ENCODE results near the gene KDM4C. TPM values are rescaled to one million over a fixed set of nuclear protein-coding genes. Genes with fewer than 3 reads are reported as not detected.

KDM4C gene
- total and polyA plus RNA-seq, 2 of the 13 experiments (the other 11 are each of a cell fraction or from before 2014, with no cell fraction given), result 19.4 to 23.6 TPM

GRCh38 chr9:6715755-6716643 is 41.8 kb upstream of the KDM4C start (continued):
- no peak for TF ChIP-seq ZNF280B (CRISPR knock-in tag; IDR thresholded peaks at IDR 0.05; ENCODE audit: borderline replicate concordance)
- peak; percentile 56; the same call in 1 of the 2 replicates for TF ChIP-seq ZNF839 (CRISPR knock-in tag; IDR thresholded peaks at IDR 0.05; ENCODE audit: borderline replicate concordance)
- TF ChIP-seq STAT5B (CRISPR knock-in tag; IDR thresholded peaks at IDR 0.05), result no peak
- peak; percentile 85 for TF ChIP-seq ZNF709 (CRISPR knock-in tag; IDR thresholded peaks at IDR 0.05)
- TF ChIP-seq ZNF3 (CRISPR knock-in tag; IDR thresholded peaks at IDR 0.05), result no peak
- TF ChIP-seq PRMT3 (CRISPR knock-in tag; IDR thresholded peaks at IDR 0.05; ENCODE audit: borderline replicate concordance, low read depth), result peak; percentile 74; the same call in 1 of the 2 replicates
- TF ChIP-seq FOXK1 (CRISPR knock-in tag; IDR thresholded peaks at IDR 0.05; ENCODE audit: borderline replicate concordance, low read depth), result 0 out of 2 replicates have a peak, but pooled peaks have one; percentile 12
- TF ChIP-seq PCBP2 (optimal IDR thresholded peaks at IDR 0.05; ENCODE audit: low read depth, low read length, poor library complexity, severe bottlenecking), result no peak
- TF ChIP-seq HMGXB3 (CRISPR knock-in tag; IDR thresholded peaks at IDR 0.05; ENCODE audit: borderline replicate concordance), result peak; percentile 52; the same call in 1 of the 2 replicates
- peak in 1 of 2 experiments; percentile 71; a peak in 2 of 4 replicates for TF ChIP-seq ATF4 (CRISPR knock-in tag; IDR thresholded peaks at IDR 0.05)
- peak; percentile 1; the same call in 1 of the 2 replicates for TF ChIP-seq ZNF232 (CRISPR knock-in tag; IDR thresholded peaks at IDR 0.05; ENCODE audit: borderline replicate concordance)
- peak; percentile 85 for TF ChIP-seq MYC (CRISPR knock-in tag; IDR thresholded peaks at IDR 0.05; ENCODE audit: borderline replicate concordance)
- TF ChIP-seq HNRNPLL (IDR thresholded peaks at IDR 0.05; ENCODE audit: low read depth, low read length, poor library complexity, severe bottlenecking), result peak; percentile 66
- TF ChIP-seq ZNF414 (CRISPR knock-in tag; IDR thresholded peaks at IDR 0.05), result 0 out of 2 replicates have a peak, but pooled peaks have one; percentile 14
- TF ChIP-seq ARID5B (CRISPR knock-in tag; IDR thresholded peaks at IDR 0.05), result peak; percentile 51
